IgD-negative memory B cell (primary cell): ENCODE measurements around the gene C22orf23. TPM values are rescaled to one million over a fixed set of nuclear protein-coding genes. Genes with fewer than 3 reads are reported as not detected.
A peak's percentile ranks its signal among the peaks of the same experiment; 100 is the strongest.

ENCODE experiments used
- H3K27ac Mint-ChIP-seq, 3 donors: one replicate each; pipeline ENCODE4 v1.8.0; 2020 to 2022; ENCODE audit warnings: mild to moderate bottlenecking in 3 of 3, mixed read lengths in 3 of 3, moderate library complexity in 1 of 3
- H3K27me3 Mint-ChIP-seq: one replicate; pipeline ENCODE4 v1.8.0; 2021; ENCODE audit warnings: mixed read lengths
- H3K36me3 Mint-ChIP-seq: one replicate; pipeline ENCODE4 v1.8.0; 2020; ENCODE audit warnings: mild to moderate bottlenecking, mixed read lengths
- H3K4me1 Mint-ChIP-seq, 3 donors: one replicate each; pipeline ENCODE4 v1.8.0; 2020 to 2022; ENCODE audit warnings: mixed read lengths in 3 of 3, mild to moderate bottlenecking in 1 of 3
- H3K4me3 Mint-ChIP-seq, 4 donors: one replicate each; pipeline ENCODE4 v1.8.0; 2020 to 2022; ENCODE audit warnings: mild to moderate bottlenecking in 4 of 4, mixed read lengths in 4 of 4, moderate library complexity in 3 of 4
- H3K9me3 Mint-ChIP-seq, 3 donors: one replicate each; pipeline ENCODE4 v1.8.0; 2020 to 2021; ENCODE audit warnings: mixed read lengths in 3 of 3, mild to moderate bottlenecking in 1 of 3
- polyA plus RNA-seq: library from polyadenylated mRNA; unstranded; fragments of 300-500 nt; fragmentation: Illumina TruSeq; gene quantifications from one replicate; pipeline ENCODE4 v1.2.3, GENCODE V29; 2021

C22orf23 gene
- polyA plus RNA-seq, result not detected

DNA sequence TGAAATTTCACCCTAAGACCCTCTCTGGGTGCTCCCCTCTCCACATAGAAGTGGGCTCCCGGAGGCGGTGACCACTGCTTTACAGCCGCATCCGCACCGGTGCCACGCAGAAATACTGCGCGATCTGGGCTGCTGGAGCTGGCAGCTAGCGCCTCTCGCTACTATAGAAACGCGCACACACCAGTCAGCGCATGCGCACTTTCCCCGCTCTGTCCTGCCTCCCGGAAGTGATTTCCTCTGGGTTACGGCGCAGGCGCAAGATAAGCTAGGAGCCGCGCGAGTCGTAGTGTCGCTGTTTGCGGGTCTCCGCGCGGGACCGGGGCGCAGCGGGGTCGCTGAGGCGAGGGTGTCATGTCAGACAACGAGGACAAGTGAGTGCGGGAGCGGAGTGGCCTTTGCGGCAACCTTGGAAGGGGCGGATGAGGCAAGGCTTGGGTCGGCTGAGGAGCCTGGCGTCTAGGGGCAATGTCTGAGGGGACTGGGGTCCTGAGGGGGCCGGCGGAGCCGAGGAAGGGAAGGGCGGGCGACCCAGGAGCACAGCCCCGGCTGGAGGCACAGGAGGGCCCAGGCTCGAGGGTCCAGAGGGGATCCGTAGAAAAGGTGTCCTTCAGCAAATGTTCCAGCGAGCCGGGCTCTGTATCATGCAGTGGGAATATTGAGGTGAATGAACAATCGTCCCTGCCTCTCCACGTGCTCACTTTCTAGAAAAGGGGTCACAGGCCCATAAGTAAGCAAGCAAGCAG, at the start of gene C22orf23, which contains the start of gene POLR2F:
TSS of gene C22orf23 (minus strand) at position 165 of the 743 bp plus-strand sequence. CDS start 452 bp downstream, outside the sequence.
TSS of gene POLR2F (plus strand) at position 263 of the 743 bp plus-strand sequence. CDS start at position 352, 89 bp downstream.
- Mint-ChIP-seq H3K4me1 (peaks cover 19 to 34% (median 26%) of the 10 kb centered on the region in 3 donors), H3K27ac (peak within 1 kb of the TSS; percentile 81 to 98 (median 83)), H3K4me3 (peak within 1 kb of the TSS; percentile 94 to 100 (median 100)), H3K36me3 (peaks cover 3% of the 10 kb centered on the region), H3K9me3 (no peaks in the 10 kb centered on the region), H3K27me3 (peaks cover 12% of the 10 kb centered on the region)

DNA sequence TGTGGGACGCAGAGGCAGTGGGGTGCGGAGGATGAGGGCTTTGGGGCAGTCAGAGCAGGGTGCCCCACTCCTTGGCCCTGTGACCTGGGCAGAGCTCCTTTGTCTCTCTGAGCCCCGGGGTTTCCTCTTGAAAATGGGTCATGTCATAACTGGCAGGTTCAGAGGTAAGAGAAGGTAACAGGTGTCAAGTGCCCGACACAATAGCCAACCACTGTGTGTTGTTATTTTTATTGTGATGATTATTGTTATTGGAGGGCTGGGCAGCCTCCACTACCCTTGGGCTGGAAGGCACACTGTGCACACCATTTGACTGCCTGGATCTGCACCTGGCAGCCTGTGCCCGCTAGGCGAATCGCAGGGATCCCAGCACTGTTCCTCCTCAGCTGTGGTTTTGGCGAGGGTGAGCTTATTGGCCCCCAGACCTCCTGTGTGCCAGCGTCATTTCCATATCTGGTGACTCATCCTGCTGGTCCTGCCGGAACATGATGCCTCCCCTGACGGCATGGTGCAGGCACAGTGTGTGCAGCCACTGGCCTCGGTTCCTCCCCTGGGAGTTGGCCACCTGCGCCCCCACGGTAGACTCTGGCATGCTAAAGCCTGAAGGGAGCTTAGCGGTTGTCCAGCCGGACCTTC, 46.4 kb upstream of the C22orf23 start:
- Mint-ChIP-seq H3K4me1 (peaks cover 0 to 26% (median 16%) of the 10 kb centered on the region in 3 donors), H3K4me3 (peak overlapping the region in 1 of 4 donors; percentile 54), H3K36me3 (no peaks in the 10 kb centered on the region), H3K9me3 (no peaks in the 10 kb centered on the region), H3K27me3 (peaks cover 5% of the 10 kb centered on the region), H3K27ac (no peak overlapping the region)

GRCh38 chr22:37999236-37999635, 45.8 kb upstream of the C22orf23 start:
- Mint-ChIP-seq H3K36me3 (no peaks in the 10 kb centered on the region), H3K4me3 (no peak overlapping the region), H3K9me3 (no peaks in the 10 kb centered on the region), H3K27me3 (peaks cover 5% of the 10 kb centered on the region), H3K4me1 (peaks cover 0 to 26% (median 17%) of the 10 kb centered on the region in 3 donors), H3K27ac (peak overlapping the region in 1 of 3 donors; percentile 31)

- Mint-ChIP-seq H3K4me3 (no peak overlapping the region), H3K36me3 (no peaks in the 10 kb centered on the region), H3K9me3 (no peaks in the 10 kb centered on the region), H3K27ac (peak overlapping the region in 1 of 3 donors; percentile 31), H3K27me3 (peaks cover 5% of the 10 kb centered on the region), H3K4me1 (peaks cover 0 to 30% (median 17%) of the 10 kb centered on the region in 3 donors)
Measured at GRCh38 chr22:37998543-37998942, 45.1 kb upstream of the C22orf23 start.

DNA sequence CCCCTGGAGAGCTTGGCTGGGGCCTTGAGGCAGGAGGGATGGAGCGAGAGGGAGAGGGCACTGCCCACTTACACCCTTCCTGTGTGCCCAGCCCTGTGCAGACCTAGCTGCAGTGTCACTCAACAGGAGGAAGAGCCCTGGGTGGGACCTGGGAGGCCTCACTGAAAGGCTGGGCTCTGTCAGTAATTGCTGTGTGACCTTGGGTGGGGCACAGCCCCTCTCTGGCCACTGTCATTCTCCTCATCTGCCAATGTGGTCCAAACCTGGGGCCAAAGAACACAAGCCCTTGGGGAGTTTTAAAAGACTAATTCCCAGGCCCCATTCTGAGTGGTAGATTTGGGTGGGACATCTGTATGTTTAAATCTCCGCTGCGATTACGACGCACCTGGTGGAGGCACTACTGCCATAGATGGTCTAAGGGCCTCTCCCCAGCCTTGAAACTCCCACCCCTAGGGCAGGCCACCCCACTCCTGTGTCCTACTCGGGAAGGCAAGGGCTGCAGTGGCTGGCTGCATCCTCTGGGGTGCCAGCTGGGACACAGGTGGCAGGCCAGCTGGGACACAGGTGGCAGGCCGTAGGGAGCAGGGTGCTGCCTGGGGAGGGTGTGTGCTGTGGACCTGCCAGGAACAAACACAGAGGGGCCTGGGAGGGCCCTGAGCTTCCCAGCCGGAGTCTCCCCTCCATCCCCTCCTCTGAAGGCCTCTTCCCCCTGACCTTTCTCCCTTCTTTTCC, 43.3 kb upstream of the C22orf23 start:
- Mint-ChIP-seq H3K9me3 (no peaks in the 10 kb centered on the region), H3K36me3 (no peaks in the 10 kb centered on the region), H3K27ac (peak overlapping the region in 1 of 3 donors; percentile 39), H3K27me3 (peaks cover 5% of the 10 kb centered on the region), H3K4me3 (peak overlapping the region in 2 of 4 donors; percentile 76 to 83), H3K4me1 (peaks cover 0 to 30% (median 19%) of the 10 kb centered on the region in 3 donors)

GRCh38 chr22:37996079-37996478, 42.7 kb upstream of the C22orf23 start:
- H3K4me1 Mint-ChIP-seq, result peaks cover 0 to 30% (median 19%) of the 10 kb centered on the region in 3 donors
- peaks cover 2% of the 10 kb centered on the region for H3K36me3 Mint-ChIP-seq
- peak overlapping the region in 1 of 3 donors; percentile 88 for H3K27ac Mint-ChIP-seq
- peaks cover 5% of the 10 kb centered on the region for H3K27me3 Mint-ChIP-seq
- no peaks in the 10 kb centered on the region for H3K9me3 Mint-ChIP-seq
- H3K4me3 Mint-ChIP-seq, result peak overlapping the region in 1 of 4 donors; percentile 83

GRCh38 chr22:37995460-37995859, 42.1 kb upstream of the C22orf23 start:
- H3K9me3 Mint-ChIP-seq, result no peaks in the 10 kb centered on the region
- peak overlapping the region in 1 of 3 donors; percentile 88 for H3K27ac Mint-ChIP-seq
- peaks cover 5% of the 10 kb centered on the region for H3K27me3 Mint-ChIP-seq
- peaks cover 2% of the 10 kb centered on the region for H3K36me3 Mint-ChIP-seq
- peaks cover 0 to 30% (median 19%) of the 10 kb centered on the region in 3 donors for H3K4me1 Mint-ChIP-seq
- H3K4me3 Mint-ChIP-seq, result peak overlapping the region in 2 of 4 donors; percentile 61 to 83

GRCh38 chr22:37994982-37995381, 41.6 kb upstream of the C22orf23 start:
- peaks cover 2% of the 10 kb centered on the region for H3K27me3 Mint-ChIP-seq
- H3K9me3 Mint-ChIP-seq, result no peaks in the 10 kb centered on the region
- peaks cover 2% of the 10 kb centered on the region for H3K36me3 Mint-ChIP-seq
- peaks cover 0 to 27% (median 19%) of the 10 kb centered on the region in 3 donors for H3K4me1 Mint-ChIP-seq
- peak overlapping the region in 1 of 3 donors; percentile 88 for H3K27ac Mint-ChIP-seq
- no peak overlapping the region for H3K4me3 Mint-ChIP-seq

DNA sequence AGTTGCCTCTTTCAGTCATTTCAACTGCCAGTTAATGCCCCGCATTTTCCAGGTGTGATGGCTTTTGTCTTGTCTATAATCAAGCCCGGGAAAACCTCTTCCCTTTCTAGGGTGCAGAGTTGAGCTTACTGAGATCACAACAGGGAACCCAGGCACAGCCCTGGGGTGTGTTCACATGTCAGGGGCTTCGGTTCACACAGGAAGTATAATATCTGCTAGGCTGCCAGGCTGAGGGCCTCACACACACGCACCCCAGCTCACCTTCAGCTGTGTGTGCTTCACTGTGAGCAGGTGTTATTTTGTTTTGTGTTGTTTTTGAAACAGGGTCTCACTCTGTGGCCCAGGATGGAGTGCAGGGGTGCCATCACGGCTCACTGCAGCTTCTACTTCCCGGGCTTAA, 40.6 kb upstream of the C22orf23 start:
- Mint-ChIP-seq H3K4me3 (peak overlapping the region in 1 of 4 donors; percentile 59), H3K27ac (peak overlapping the region in 2 of 3 donors; percentile 53 to 80), H3K4me1 (peaks cover 0 to 26% (median 19%) of the 10 kb centered on the region in 3 donors), H3K36me3 (peaks cover 2% of the 10 kb centered on the region), H3K9me3 (no peaks in the 10 kb centered on the region), H3K27me3 (peaks cover 2% of the 10 kb centered on the region)

- Mint-ChIP-seq H3K27ac (no peak overlapping the region), H3K27me3 (no peaks in the 10 kb centered on the region), H3K9me3 (no peaks in the 10 kb centered on the region), H3K4me1 (peaks cover 0 to 20% (median 19%) of the 10 kb centered on the region in 3 donors), H3K4me3 (no peak overlapping the region), H3K36me3 (peaks cover 2% of the 10 kb centered on the region)
Measured at GRCh38 chr22:37991731-37992442, 38.5 kb upstream of the C22orf23 start.

GRCh38 chr22:37990862-37991261, 37.5 kb upstream of the C22orf23 start:
- peaks cover 0 to 14% (median 14%) of the 10 kb centered on the region in 3 donors for H3K4me1 Mint-ChIP-seq
- H3K27me3 Mint-ChIP-seq, result no peaks in the 10 kb centered on the region
- H3K4me3 Mint-ChIP-seq, result no peak overlapping the region
- no peaks in the 10 kb centered on the region for H3K9me3 Mint-ChIP-seq
- H3K36me3 Mint-ChIP-seq, result peaks cover 2% of the 10 kb centered on the region
- H3K27ac Mint-ChIP-seq, result no peak overlapping the region

GRCh38 chr22:37990301-37990700, 36.9 kb upstream of the C22orf23 start:
- Mint-ChIP-seq H3K4me3 (no peak overlapping the region), H3K27me3 (no peaks in the 10 kb centered on the region), H3K27ac (no peak overlapping the region), H3K4me1 (peaks cover 0 to 9% (median 8%) of the 10 kb centered on the region in 3 donors), H3K9me3 (no peaks in the 10 kb centered on the region), H3K36me3 (peaks cover 2% of the 10 kb centered on the region)

GRCh38 chr22:37989146-37990045, 36.0 kb upstream of the C22orf23 start:
- Mint-ChIP-seq H3K27me3 (no peaks in the 10 kb centered on the region), H3K9me3 (no peaks in the 10 kb centered on the region), H3K27ac (no peak overlapping the region), H3K4me1 (peaks cover 0 to 4% (median 2%) of the 10 kb centered on the region in 3 donors), H3K4me3 (no peak overlapping the region), H3K36me3 (peaks cover 2% of the 10 kb centered on the region)
